Measurements from ENCODE around the gene NR5A1. TPM values are rescaled to one million over a fixed set of nuclear protein-coding genes. Genes with fewer than 3 reads are reported as not detected.

Gene NR5A1
- total RNA-seq, 4 donors from 2014 or later: not detected

GRCh38 chr9:124487260-124488182 is 19.7 kb downstream of the NR5A1 start:
- Histone ChIP-seq H3K4me3 (no peak overlapping the region), H3K9me3 (no peaks in the 10 kb centered on the region), H3K27ac (no peak overlapping the region), H3K4me1 (peaks cover 0 to 4% (median 0%) of the 10 kb centered on the region in 3 donors), H3K36me3 (no peaks in the 10 kb centered on the region), H3K27me3 (peaks cover 0 to 98% (median 0%) of the 10 kb centered on the region in 4 donors)
- intact Hi-C loops (cut with DNase I): no loop called here
- WGBS, 2 donors: 31 to 37% methylated on average over 12 to 19 of the region's 40 CpGs
- TF ChIP-seq POLR2A (IDR thresholded peaks at IDR 0.05): no peak
- DNase-seq: no peak

GRCh38 chr9:124486778-124487259 is 20.4 kb downstream of the NR5A1 start:
- no peak for DNase-seq
- intact Hi-C loops (cut with DNase I): no loop called here
- no peak overlapping the region for H3K27ac ChIP-seq
- H3K27me3 ChIP-seq: peaks cover 0 to 99% (median 0%) of the 10 kb centered on the region in 4 donors
- H3K9me3 ChIP-seq: no peaks in the 10 kb centered on the region
- H3K4me1 ChIP-seq: peaks cover 0 to 4% (median 0%) of the 10 kb centered on the region in 3 donors
- 30 to 57% methylated on average over 7 to 9 of the region's 17 CpGs for WGBS, 2 donors
- no peak for TF ChIP-seq POLR2A (IDR thresholded peaks at IDR 0.05)
- no peak for TF ChIP-seq CTCF (IDR thresholded peaks at IDR 0.05)
- no peaks in the 10 kb centered on the region for H3K36me3 ChIP-seq
- H3K4me3 ChIP-seq: no peak overlapping the region

GRCh38 chr9:124485936-124486335 is 21.3 kb downstream of the NR5A1 start:
- intact Hi-C loops (cut with DNase I): no loop called here
- TF ChIP-seq CTCF (IDR thresholded peaks at IDR 0.05) (no peak), POLR2A (IDR thresholded peaks at IDR 0.05) (no peak)
- no peak overlapping the region for H3K4me3 ChIP-seq
- H3K36me3 ChIP-seq: no peaks in the 10 kb centered on the region
- peaks cover 0 to 4% (median 0%) of the 10 kb centered on the region in 3 donors for H3K4me1 ChIP-seq
- no peak overlapping the region for H3K27ac ChIP-seq
- peaks cover 0 to 99% (median 0%) of the 10 kb centered on the region in 4 donors for H3K27me3 ChIP-seq
- WGBS, 2 donors: 58 to 96% methylated on average over 5 of the region's 15 CpGs
- DNase-seq: no peak
- no peaks in the 10 kb centered on the region for H3K9me3 ChIP-seq

- no peak for DNase-seq
- no peaks in the 10 kb centered on the region for H3K36me3 ChIP-seq
- no peak overlapping the region for H3K27ac ChIP-seq
- peaks cover 0 to 99% (median 0%) of the 10 kb centered on the region in 4 donors for H3K27me3 ChIP-seq
- intact Hi-C loops (cut with DNase I): no loop called here
- H3K4me3 ChIP-seq: no peak overlapping the region
- no peaks in the 10 kb centered on the region for H3K9me3 ChIP-seq
- peaks cover 0 to 4% (median 0%) of the 10 kb centered on the region in 3 donors for H3K4me1 ChIP-seq
- TF ChIP-seq POLR2A (IDR thresholded peaks at IDR 0.05) (no peak), CTCF (IDR thresholded peaks at IDR 0.05) (no peak)
- 37 to 49% methylated on average over 4 to 10 of the region's 13 CpGs for WGBS, 2 donors
These were observed 22.0 kb downstream of the NR5A1 start for GRCh38 chr9:124485201-124485600.

GRCh38 chr9:124483481-124483880 is 23.7 kb downstream of the NR5A1 start:
- Histone ChIP-seq H3K27ac (no peak overlapping the region), H3K9me3 (no peaks in the 10 kb centered on the region), H3K27me3 (peaks cover 0 to 99% (median 0%) of the 10 kb centered on the region in 4 donors), H3K36me3 (no peaks in the 10 kb centered on the region), H3K4me1 (peaks cover 0 to 4% (median 0%) of the 10 kb centered on the region in 3 donors), H3K4me3 (no peak overlapping the region)
- DNase-seq: no peak
- no peak for TF ChIP-seq CTCF (IDR thresholded peaks at IDR 0.05)
- TF ChIP-seq POLR2A (IDR thresholded peaks at IDR 0.05): no peak
- 89 to 92% methylated on average over 7 of the region's 9 CpGs for WGBS, 2 donors
- intact Hi-C loops (cut with DNase I): no loop called here
